ENCODE measurements around the gene IDS.

The IDS gene

GRCh38 chrX:149456476-149457245 is 48.4 kb downstream of the IDS start:
- DNase-seq (ENCODE audit: low spot score): no peak

GRCh38 chrX:149455934-149456333 is 49.2 kb downstream of the IDS start:
- DNase-seq (ENCODE audit: low spot score): no peak

GRCh38 chrX:149453906-149454822 is 50.9 kb downstream of the IDS start:
- peak; percentile 11 for DNase-seq (ENCODE audit: low spot score)

- peak; percentile 58 for DNase-seq (ENCODE audit: low spot score)
Measured at GRCh38 chrX:149453030-149453429, 52.1 kb downstream of the IDS start.

GRCh38 chrX:149433451-149433850 is 71.7 kb downstream of the IDS start:
- no peak for DNase-seq (ENCODE audit: low spot score)

- no peak for DNase-seq (ENCODE audit: low spot score)
Measured at GRCh38 chrX:149433051-149433450, 72.1 kb downstream of the IDS start.

Measured in GM03348 (cell line).